ENCODE results near the gene MICAL2. TPM values are rescaled to one million over a fixed set of nuclear protein-coding genes. Genes with fewer than 3 reads are reported as not detected.

The MICAL2 gene
- total and polyA plus RNA-seq, 2 of the 8 experiments (the other 6 are each of a cell fraction or from before 2014, with no cell fraction given): 1.3 to 4.1 TPM

DNA sequence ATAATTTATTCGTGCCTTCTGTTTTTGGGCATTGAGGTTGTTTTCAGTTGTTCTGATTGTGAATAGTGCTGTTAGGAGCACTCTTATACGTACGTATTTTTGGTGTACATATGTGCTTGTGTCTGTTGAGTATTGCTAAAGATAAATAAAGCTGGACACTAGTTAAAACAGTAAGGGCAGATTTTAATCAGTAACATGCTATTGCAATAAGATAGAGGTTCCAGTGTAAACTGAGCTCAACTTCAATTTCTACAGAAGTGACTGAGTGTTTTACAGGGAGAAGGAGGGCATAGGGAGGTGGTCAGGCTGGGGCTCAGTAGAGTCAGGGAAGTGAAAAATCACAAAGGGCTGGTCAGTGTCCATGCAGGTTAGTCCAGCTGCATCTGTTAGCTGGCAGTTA lies 191.0 kb downstream of the MICAL2 start (continued):
- TF ChIP-seq NANOG (IDR thresholded peaks at IDR 0.05; ENCODE audit: insufficient read depth, low read depth, low read length, poor library complexity, severe bottlenecking) (no peak), RXRA (IDR thresholded peaks at IDR 0.05; ENCODE audit: insufficient read depth, low read depth, low read length) (no peak), RBBP5 (IDR thresholded peaks at IDR 0.05; ENCODE audit: borderline replicate concordance, low read depth, low read length) (no peak), GABPA (IDR thresholded peaks at IDR 0.05; ENCODE audit: borderline replicate concordance, insufficient read depth, low read length) (no peak)

Data from H1 (cell line).